NOMO-1 treated with dmso at 0.1 percent for 144 hours (cell line): ENCODE measurements around the gene KRTAP12-4.
"Not testable (repeated sequence)": the region's sequence is repeated elsewhere in the genome, so short reads cannot be mapped to it uniquely, and the experiment has no call there.

ENCODE experiments used
- DNase-seq: peaks from one replicate; lab custom pipeline; 2025; ENCODE audit not compliant: unreplicated experiment; lab: John Stamatoyannopoulos, UW

Gene KRTAP12-4

DNA sequence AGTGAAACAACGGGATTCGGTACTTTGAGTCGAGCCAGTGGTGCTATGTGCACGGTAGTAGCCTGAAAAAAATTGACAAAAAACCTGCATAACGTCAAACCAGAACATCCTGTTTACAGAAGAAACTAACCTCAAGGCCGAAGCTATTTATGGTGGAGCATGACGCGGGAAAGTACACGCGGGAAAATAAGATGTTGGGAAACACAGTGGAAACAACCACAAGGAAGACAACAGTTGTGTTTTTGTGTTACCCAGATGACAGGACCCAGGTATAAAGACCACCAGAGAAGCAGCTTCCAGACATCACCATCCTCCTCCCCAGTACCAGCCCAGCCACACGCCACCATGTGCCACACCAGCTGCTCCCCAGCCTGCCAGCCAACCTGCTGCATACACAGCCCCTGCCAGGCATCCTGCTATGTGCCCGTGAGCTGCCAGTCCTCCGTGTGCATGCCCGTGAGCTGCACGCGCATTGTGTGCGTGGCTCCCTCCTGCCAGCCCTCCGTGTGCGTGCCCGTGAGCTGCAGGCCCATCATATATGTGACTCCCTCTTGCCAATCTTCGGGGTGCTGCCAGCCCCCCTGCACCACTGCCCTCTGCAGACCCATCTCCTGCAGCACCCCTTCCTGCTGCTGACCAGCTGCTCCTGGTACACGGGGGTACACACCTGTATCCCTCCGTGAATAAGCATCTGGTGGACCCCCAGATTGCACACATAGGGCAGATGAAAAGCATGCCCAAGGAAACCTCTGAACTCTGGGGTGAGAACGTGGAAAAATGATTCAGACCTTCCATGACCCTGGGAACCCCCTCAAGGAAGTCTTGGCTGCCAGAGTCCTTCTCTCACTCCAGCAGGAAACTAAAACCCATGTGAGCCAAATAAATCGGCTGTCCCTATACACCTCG, 3.4 kb upstream of the KRTAP12-4 start, which contains the start of gene KRTAP12-3:
KRTAP12-3 (plus strand) TSS at position 298 of the 906 bp plus-strand sequence; CDS start at position 346, 48 bp downstream.
- no peak for DNase-seq

DNA sequence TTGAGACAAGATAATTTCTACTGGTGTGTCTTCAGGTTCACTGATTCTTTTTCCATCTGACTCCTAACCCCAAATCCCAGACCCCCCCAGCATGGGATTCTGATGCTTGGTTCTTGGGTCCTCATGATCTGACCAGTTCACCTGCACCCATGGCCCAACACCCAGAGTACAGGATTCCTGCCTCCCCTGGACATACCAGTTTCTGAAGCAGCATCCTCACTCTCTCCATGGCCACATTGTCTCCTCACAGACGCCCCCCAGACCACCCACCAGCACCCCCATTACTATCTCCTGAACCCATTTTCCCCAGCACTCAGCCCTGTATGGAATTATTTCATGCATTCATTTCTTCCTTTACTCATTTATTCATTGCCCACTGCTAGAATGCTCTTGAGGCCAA, 2.4 kb upstream of the KRTAP12-4 start:
- DNase-seq = no peak

DNA sequence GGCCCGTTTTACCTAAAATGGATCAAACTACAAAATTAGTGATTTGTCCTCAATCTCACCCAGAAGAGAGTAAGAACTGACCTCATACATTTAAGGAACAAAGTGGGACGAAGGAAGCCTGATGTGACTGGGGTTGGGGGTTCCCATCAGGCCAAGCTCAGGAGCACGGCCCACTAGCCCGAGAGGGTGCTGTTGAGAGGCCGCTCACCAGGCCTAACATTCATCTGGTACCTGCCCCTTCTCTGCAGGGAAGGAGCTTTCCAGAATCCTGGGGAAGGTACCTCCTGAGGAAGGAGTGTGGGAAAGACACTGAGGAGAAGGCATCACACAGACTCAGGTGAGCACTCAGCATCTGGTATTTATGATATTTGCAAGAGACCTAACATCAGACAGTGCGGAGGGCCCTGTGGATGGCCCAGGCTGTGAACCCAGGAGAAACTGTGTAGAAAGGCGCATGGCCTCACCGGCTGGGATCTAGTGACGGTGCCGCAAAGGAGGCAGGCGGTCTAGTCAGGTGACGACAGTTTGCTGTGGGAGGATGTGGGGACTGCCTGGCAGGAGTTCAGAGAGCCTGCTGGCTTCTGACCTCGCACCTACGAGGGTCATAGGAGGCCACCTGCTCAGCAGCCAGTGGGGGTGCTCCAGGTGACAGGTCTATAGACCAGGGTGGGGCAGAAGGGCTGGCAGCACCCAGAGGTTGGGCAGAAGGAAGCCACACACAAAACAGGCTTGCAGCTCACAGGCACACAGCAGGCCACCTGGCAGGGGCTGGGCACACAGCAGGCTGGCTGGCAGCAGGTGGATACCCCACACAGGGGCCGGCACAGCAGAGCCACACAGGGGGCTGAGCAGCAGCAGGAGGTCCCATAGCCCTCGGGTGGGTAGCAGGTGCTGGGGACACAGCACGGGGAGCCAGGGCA, 543 bp downstream of the KRTAP12-4 start:
- no peak for DNase-seq

DNA sequence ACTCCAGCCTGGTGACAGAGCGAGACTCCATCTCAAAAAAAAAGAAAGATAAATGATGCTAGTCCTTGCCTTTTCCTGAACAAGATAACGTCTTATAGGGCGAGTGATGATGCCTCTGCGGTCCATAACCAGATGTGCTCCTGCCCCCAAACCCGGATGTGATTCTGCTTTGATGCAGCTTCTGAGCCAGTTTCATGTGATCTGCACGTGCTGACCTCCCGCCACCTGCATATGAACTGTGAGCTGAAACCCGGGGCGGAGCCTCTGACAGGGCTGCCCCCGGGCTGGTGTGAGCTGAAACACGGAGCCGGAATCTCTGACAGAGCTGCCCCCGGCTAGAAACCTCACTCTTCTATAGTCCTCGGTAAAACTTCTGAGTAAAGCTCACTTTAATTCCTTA, 1.3 kb downstream of the KRTAP12-4 start:
- no peak for DNase-seq

- DNase-seq = no peak
Measured at GRCh38 chr21:44650973-44651675, 3.3 kb downstream of the KRTAP12-4 start.

GRCh38 chr21:44650265-44650972, 4.0 kb downstream of the KRTAP12-4 start:
- no peak for DNase-seq

DNA sequence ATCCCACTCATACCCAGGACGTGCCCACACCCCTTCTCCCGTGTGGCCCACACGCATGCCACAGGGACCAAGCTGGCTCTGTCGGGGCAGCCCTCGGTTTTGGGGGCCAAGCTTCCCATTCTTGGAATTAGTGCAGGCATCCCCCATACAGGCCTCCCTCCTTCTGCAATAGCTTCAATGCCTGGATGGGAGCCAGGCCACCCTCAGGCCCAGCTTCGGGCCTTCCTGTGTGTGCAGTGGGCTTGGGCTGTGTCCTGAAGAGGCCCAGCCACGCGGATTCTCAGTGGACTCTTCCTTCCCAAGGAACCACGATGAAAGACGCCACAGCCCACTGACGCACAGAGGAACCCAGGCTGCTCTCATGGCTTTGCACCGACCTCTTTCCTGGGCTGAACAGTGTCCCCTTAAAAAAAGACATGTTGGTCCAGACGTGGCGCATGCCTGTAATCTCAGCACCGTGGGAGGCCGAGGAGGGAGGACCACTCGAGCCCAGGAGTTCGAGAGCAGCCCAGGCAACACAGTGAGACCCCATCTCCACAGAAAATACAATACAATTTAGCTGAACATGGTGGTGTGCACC, 4.8 kb downstream of the KRTAP12-4 start:
- no peak for DNase-seq

DNA sequence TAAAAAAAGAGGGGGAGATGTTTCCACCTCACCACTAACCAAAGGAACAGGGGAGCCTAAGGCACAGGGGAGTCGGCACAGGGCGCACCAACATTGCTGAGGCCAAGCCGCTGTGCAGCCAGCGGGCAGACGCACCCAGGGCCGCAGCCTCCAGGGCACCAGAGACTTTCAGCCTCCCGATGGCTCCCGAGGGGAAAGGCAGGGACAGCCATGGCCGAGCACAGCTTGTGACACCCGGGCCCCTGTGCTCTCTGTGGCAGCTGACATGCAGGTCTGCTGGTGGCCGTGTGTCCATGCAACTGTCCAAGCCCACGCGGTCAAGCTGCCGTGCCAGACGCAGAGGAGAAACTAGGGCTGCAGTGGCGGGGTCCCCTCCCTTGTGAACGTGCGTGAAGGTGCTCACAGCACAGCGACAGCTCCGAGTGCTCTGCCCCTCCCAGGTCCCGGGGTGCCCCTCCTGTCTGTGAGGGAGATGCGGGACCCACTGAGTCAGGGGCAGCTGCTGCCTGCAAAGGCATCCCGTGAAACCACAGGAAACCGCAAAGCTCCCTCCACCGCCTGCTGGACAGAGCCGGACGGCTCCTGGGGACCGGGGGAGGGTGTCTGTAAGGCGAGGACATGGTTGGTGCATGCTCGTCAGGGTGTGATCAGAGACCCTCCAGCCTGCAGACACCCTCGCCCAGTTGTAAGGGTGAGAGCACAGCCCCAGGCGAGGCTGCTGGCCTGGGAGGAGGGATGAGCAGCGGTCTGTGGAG, 5.7 kb downstream of the KRTAP12-4 start:
- no peak for DNase-seq

DNA sequence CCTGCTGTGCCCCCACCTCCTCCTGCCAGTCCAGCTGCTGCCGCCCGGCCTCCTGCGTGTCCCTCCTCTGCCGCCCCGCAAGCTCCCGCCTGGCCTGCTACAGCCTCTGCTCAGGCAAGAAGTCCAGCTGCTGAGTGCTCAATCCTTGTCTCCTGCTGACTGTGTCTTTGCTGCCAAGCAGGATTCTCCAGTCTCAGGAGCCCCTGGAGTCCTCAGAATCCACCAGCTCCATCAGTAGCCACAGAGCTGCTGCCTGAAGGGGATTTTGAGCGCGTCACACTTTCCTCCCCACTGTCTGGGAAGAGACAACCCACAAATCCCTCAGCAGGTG, 7.3 kb downstream of the KRTAP12-4 start:
- DNase-seq = no peak

- not testable (repeated sequence) for DNase-seq
Measured at GRCh38 chr21:44646366-44647221, 7.9 kb downstream of the KRTAP12-4 start, which contains the start of gene KRTAP10-11. TSS of gene KRTAP10-11 (plus strand) at chr21:44646414. CDS start at chr21:44646459, 45 bp downstream.

- no peak for DNase-seq
Measured at GRCh38 chr21:44644878-44645277, 9.6 kb downstream of the KRTAP12-4 start.

DNA sequence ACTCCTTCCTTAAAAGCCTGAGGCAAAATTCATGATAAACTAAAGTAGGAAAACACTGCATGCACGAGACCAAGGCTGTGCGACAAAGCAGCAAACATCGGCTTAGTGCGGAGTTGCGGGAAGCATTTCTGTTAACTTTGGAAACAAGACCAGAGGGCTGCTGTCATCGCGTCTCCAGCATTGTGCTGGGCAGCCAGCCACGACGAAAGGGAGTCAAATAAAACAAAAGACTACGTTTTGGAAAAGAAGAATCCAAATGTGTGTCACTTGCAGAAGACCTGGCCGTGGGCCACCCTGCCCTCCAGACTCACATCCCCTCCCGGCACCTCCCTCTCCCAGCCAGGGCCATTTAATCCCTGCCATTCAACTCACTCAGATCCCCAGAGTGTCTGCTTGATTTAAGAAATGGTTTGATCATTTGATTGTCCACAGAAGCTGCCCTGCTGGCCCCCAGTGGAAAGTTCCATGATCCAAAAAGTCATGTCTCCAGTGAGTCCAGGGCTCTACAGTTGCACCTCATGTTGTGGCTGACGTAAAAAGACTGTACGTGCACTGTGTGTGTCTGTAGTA, 10.6 kb downstream of the KRTAP12-4 start:
- no peak for DNase-seq

DNA sequence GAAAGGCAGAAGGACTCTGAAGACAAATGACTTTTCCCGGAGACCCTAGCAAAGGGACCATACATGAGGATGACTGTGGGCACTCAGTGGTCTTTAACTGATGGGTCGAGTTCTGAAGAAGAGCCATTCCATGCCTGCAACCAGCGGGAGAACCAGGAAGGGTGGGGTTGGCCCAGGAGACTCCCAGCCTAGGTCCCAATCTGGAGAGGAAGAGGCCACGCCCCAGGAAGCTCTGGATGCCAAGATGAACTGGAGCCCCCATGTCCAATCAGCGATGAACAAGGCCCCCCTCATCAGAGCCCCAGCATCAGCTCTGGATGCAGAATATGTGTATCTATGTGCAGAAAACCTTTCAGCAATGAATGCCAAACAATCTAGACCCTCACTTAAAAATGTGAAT, 13.7 kb downstream of the KRTAP12-4 start:
- DNase-seq = no peak

DNA sequence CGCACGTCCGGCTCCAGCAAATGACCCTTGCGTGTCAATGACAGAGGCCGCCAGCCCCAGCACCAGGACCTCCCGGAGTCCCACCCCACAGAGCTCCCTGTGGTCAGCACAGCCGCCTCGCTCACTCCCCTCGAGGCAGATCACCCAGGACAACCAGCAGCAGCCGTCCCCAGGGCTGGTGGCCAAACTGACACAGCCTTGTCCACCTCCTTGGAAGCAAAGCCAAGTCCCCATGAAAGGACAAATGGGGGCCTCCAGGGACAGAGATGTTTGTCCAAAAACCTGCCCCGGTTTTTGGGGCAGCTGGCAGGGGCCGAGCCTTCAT, 15.2 kb downstream of the KRTAP12-4 start:
- no peak for DNase-seq

DNA sequence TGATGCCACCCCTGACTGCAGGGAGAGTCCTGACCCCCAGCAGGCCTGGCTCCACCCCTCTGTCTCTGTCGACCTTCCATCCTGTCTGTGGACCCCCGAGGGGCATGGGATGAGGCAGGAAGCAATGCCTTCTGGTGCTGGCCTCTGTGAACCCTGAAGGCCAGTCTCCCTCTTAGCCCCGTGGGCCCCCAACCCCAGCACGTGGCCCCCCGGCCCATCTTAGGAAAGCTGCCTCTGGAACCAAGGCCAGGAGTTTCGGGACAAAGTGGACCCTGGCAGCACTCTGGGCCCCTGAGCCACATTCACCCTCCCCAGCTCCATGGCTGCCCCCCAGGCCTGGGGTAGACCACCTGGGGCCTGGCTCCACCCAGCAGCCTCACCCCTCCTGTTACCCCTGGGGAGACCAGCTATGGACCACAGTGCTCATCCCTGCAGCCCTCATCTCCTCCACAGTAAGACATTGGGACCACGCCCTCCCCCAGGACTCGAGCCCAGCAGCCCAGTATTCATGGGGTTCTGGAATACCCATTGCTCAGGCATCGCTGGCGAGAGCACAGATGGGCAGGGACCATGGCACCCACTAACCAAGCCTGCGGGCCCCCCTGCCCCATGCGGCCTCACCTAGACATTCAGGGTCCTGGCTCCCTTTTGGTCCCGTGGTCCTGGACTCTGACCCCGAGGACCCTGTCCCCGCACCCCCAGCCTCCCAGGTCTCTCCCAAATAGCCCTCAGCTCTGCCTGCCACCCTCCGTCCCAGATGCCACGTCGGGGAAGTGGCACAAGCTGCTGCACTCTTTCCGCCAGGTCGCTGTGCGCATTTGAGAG, 15.7 kb downstream of the KRTAP12-4 start:
- DNase-seq = not testable (repeated sequence)

DNA sequence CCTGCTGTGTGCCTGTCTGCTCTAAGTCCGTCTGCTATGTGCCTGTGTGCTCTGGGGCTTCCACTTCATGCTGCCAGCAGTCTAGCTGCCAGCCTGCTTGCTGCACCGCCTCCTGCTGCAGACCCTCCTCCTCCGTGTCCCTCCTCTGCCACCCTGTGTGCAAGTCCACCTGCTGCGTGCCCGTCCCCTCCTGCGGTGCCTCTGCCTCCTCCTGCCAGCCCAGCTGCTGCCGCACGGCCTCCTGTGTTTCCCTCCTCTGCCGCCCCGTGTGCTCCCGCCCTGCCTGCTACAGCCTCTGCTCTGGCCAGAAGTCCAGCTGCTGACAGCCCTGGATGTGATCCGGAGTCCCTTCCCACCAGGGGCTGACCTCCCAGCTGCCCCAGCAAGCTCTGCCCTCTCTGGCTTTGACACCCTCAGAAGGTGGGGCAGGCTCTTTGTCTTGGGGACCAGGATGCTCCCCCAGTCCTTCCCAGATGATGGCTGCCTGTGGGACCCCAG, 16.6 kb downstream of the KRTAP12-4 start:
- DNase-seq = not testable (repeated sequence)
